Mucosa of descending colon (tissue), 3 donors: Measurements from ENCODE around the gene PCDH8. TPM values are rescaled to one million over a fixed set of nuclear protein-coding genes. Genes with fewer than 3 reads are reported as not detected.

Experiments
- ATAC-seq: fragments of 200-7000 bp; cut with Tn5 transposase; one replicate; pipeline ENCODE4 v1.9.1; 2020; ENCODE audit warnings: mild to moderate bottlenecking, moderate library complexity
- DNase-seq, 3 donors: peaks; one replicate each; pipeline ENCODE4 v3.0.0-alpha.2; 2020
- H3K36me3 ChIP-seq: fragments of 200-600 bp; one replicate; pipeline ENCODE4 v1.8.0; 2021; ENCODE audit warnings: low read depth, mild to moderate bottlenecking
- H3K4me1 ChIP-seq: fragments of 200-600 bp; one replicate; pipeline ENCODE4 v1.8.0; 2021; ENCODE audit warnings: low read depth, mild to moderate bottlenecking
- H3K4me3 ChIP-seq: fragments of 200-600 bp; one replicate; pipeline ENCODE4 v1.8.0; 2021; ENCODE audit warnings: mild to moderate bottlenecking
- H3K9me3 ChIP-seq: fragments of 200-600 bp; one replicate; pipeline ENCODE4 v1.8.0; 2021; ENCODE audit warnings: mild to moderate bottlenecking
- intact Hi-C, 2 donors: fragments of 100-400 bp; cut with DNase I in 1 of 2; cut with micrococcal nuclease in 1 of 2; formaldehyde crosslinking; loops; one replicate each; pipeline versions ENCODE4 v1.11.0 to v1.11.1; 2022; cut with DNase I, micrococcal nuclease
- total RNA-seq, 3 donors: library from RNA; stranded (reverse); fragmentation: NEBNext Ultra II Directional in 2 of 3; extraction: Animal tissue kit (Norgen Biotek cat#: 25700) in 2 of 3; gene quantifications; one replicate each; pipeline versions ENCODE4 v1.2.1 to v1.2.4, GENCODE V29; 2021 to 2023
- TF ChIP-seq, protein P1 (sequence below): fragments of 200-600 bp; IDR thresholded peaks from one replicate; pipeline ENCODE4 v1.8.0; 2022; ENCODE audit warnings: antibody characterized with exemption, mild to moderate bottlenecking
- donor health status: DM: no; HTN: no; CAD: no; lungs with moderate emphysema.
- donor health status: DM: no; HTN: no; CAD: no.
- donor health status: DM: no; HTN: yes; CAD: no.

The PCDH8 gene
- total RNA-seq, 3 donors from 2014 or later, result 0.12 to 0.38 (median 0.17) TPM

DNA sequence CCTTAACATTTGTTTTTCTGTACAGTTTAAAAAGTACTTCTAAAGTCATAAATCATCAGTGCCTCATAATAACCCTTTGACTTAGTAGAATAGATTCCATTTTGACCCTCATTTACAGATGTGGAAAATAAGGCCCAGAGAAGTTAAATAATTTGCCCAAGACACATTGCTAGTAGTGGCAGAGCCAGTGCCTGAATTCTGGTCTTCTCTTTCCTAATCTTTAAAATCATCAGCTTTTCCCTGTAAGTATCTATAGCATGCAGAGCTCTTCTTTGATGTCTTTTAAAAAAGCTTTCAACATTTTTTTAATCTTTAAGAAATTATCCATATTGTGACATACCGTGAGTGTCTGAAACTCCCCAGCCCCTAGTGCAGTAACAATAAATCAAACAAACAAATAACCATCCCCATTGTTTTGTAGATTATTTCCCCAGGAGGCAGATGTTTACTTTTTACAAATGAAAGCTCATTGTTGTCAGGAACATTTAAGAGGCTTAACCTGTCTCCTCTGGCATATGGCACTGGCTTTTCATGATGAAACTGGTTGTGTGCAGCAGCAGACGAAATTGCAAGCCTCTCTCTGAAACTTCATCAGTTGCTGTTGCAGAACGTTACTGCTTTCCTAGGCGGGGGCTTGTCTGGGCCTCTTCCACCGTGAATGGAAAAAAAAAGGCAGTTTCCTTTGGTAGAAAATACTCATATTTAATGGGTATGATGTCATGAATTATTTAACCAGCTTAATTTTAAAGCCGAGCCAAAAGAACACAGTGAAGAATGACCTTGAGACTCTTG lies 31.7 kb upstream of the PCDH8 start:
- Histone ChIP-seq H3K4me1 (no peaks in the 10 kb centered on the region), H3K9me3 (peaks cover 2% of the 10 kb centered on the region), H3K36me3 (no peaks in the 10 kb centered on the region), H3K4me3 (no peak overlapping the region)
- no peak for ATAC-seq
- intact Hi-C loops, result no loop called here
- TF ChIP-seq, protein P1, sequence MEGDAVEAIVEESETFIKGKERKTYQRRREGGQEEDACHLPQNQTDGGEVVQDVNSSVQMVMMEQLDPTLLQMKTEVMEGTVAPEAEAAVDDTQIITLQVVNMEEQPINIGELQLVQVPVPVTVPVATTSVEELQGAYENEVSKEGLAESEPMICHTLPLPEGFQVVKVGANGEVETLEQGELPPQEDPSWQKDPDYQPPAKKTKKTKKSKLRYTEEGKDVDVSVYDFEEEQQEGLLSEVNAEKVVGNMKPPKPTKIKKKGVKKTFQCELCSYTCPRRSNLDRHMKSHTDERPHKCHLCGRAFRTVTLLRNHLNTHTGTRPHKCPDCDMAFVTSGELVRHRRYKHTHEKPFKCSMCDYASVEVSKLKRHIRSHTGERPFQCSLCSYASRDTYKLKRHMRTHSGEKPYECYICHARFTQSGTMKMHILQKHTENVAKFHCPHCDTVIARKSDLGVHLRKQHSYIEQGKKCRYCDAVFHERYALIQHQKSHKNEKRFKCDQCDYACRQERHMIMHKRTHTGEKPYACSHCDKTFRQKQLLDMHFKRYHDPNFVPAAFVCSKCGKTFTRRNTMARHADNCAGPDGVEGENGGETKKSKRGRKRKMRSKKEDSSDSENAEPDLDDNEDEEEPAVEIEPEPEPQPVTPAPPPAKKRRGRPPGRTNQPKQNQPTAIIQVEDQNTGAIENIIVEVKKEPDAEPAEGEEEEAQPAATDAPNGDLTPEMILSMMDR, result no peak
- no peak for DNase-seq

DNA sequence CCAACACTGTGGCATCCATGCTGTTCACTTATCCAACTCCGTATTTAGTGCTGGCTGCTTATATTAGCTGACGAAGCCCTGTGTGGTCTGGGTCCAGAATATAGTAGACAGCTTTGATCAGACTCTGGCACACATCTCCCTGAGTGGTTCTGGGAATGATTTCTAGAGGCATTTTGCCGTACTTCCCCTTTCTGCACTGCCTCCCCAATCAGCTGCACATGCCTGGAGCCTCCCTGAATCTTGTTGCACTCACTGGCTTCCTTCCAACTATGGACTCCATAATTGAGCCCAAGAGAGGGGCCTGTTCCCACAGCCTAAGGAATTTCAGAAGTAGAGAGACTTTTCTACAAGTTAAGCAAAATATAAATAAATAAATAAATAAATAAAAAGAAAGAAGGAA lies 30.4 kb upstream of the PCDH8 start:
- no peak for DNase-seq
- Histone ChIP-seq H3K9me3 (peaks cover 11% of the 10 kb centered on the region), H3K4me3 (no peak overlapping the region), H3K4me1 (no peaks in the 10 kb centered on the region), H3K36me3 (no peaks in the 10 kb centered on the region)
- intact Hi-C loops, result no loop called here
- TF ChIP-seq, protein P1, result no peak
- ATAC-seq, result no peak

DNA sequence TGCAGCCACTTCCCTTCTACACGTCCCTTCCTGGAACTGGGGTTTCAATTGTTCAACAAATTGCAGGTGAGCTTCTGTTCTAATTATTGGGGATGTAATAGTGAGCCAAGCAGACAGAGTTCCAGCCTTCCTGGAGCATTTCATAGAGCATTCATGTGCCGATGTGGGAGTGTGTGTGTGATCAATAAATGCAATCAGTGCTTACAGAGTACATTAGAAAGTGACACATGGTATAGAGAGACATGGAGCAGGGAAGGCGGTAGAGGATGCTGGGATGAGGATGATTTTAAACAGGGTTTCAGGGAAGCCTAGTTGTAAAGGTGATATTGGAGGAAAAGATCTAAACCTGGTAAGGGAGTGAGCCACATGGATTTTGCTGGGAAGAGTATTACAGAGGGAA lies 21.7 kb upstream of the PCDH8 start:
- no peaks in the 10 kb centered on the region for H3K4me1 ChIP-seq
- DNase-seq, result no peak
- intact Hi-C loops, result no loop called here
- TF ChIP-seq, protein P1, result no peak
- ATAC-seq, result no peak
- H3K9me3 ChIP-seq, result peaks cover 9% of the 10 kb centered on the region
- no peak overlapping the region for H3K4me3 ChIP-seq
- H3K36me3 ChIP-seq, result no peaks in the 10 kb centered on the region

DNA sequence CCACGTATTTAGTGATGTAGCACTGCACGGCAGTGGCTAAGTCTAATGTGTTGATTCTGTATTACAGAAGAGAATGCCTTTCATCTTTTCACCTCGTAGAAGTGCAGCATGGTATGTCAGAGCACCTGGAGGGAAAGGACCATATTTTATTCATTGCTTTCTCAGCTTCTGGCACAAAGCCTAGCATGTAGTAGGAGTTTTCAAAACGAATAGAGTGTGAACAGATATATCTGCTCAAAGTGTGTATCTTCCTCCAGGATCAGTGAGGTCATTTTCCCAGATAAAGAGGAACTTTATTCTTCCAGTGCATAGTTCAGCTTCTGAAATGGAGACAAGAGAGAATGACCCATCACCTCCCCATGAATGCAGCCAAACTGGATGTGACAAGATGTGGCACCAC lies 21.2 kb upstream of the PCDH8 start:
- no peaks in the 10 kb centered on the region for H3K4me1 ChIP-seq
- intact Hi-C loops, result no loop called here
- ATAC-seq (no peak), DNase-seq (no peak)
- H3K36me3 ChIP-seq, result no peaks in the 10 kb centered on the region
- H3K9me3 ChIP-seq, result peaks cover 3% of the 10 kb centered on the region
- no peak overlapping the region for H3K4me3 ChIP-seq
- TF ChIP-seq, protein P1, result no peak

DNA sequence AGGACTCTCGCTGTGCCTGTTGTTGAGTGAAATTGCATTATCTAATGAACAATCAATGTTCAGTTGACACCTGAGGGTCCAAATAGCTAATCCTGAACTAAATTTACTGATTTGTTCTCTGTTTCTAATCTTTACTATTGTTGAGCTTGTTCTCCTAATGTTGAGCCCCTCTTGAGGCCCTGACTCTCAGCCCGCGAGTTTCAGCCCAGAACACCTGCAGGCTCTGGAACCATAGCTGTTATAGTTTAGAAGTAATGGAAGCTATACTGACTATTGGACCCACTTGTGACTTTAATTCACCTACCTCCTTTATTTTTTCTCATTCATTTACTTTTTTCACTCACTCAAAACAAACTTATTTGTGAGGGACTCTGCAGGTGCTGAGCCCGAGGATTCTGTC lies 20.6 kb upstream of the PCDH8 start:
- no peak overlapping the region for H3K4me3 ChIP-seq
- no peak for DNase-seq
- intact Hi-C loops, result no loop called here
- no peak for ATAC-seq
- no peaks in the 10 kb centered on the region for H3K36me3 ChIP-seq
- H3K4me1 ChIP-seq, result no peaks in the 10 kb centered on the region
- TF ChIP-seq, protein P1, result no peak
- H3K9me3 ChIP-seq, result no peaks in the 10 kb centered on the region
